ENCODE results near the gene TIGAR.
A peak's percentile ranks its signal among the peaks of the same experiment; 100 is the strongest.

TIGAR gene

GRCh38 chr12:4274396-4275015 lies 46.5 kb upstream of the TIGAR start:
- Histone ChIP-seq H3K4me3 (ENCODE audit: low read depth, low read length) (no peak overlapping the region), H3K27me3 (peaks cover 80% of the 10 kb centered on the region)

GRCh38 chr12:4275016-4275869 lies 45.8 kb upstream of the TIGAR start:
- no peak for TF ChIP-seq CTCF (IDR thresholded peaks at IDR 0.05; ENCODE audit: low read depth, low read length)
- no peak for DNase-seq
- Histone ChIP-seq H3K27me3 (peaks cover 77% of the 10 kb centered on the region), H3K9me3 (no peaks in the 10 kb centered on the region), H3K4me1 (no peaks in the 10 kb centered on the region), H3K4me3 (ENCODE audit: low read depth, low read length) (no peak overlapping the region), H3K36me3 (no peaks in the 10 kb centered on the region)

More at GRCh38 chr12:4274396-4275015, 46.5 kb upstream of the TIGAR start:
- DNase-seq, result no peak
- TF ChIP-seq CTCF (IDR thresholded peaks at IDR 0.05; ENCODE audit: low read depth, low read length), result no peak
- no peaks in the 10 kb centered on the region; the same call in 1 of the 2 replicates for H3K9me3 ChIP-seq
- no peaks in the 10 kb centered on the region for H3K4me1 ChIP-seq
- H3K36me3 ChIP-seq, result no peaks in the 10 kb centered on the region

GRCh38 chr12:4275870-4276301 lies 45.1 kb upstream of the TIGAR start:
- Histone ChIP-seq H3K27me3 (peaks cover 73% of the 10 kb centered on the region), H3K36me3 (no peaks in the 10 kb centered on the region), H3K4me3 (ENCODE audit: low read depth, low read length) (no peak overlapping the region), H3K9me3 (no peaks in the 10 kb centered on the region), H3K4me1 (no peaks in the 10 kb centered on the region)
- no peak for TF ChIP-seq CTCF (IDR thresholded peaks at IDR 0.05; ENCODE audit: low read depth, low read length)
- no peak for DNase-seq

GRCh38 chr12:4276524-4277204 lies 44.3 kb upstream of the TIGAR start:
- no peak overlapping the region for H3K4me3 ChIP-seq (ENCODE audit: low read depth, low read length)
- H3K27me3 ChIP-seq, result peaks cover 65% of the 10 kb centered on the region

GRCh38 chr12:4277205-4277543 lies 43.8 kb upstream of the TIGAR start:
- H3K27me3 ChIP-seq, result peaks cover 63% of the 10 kb centered on the region
- no peak for TF ChIP-seq CTCF (IDR thresholded peaks at IDR 0.05; ENCODE audit: low read depth, low read length)
- no peak overlapping the region for H3K4me3 ChIP-seq (ENCODE audit: low read depth, low read length)
- no peak for DNase-seq
- H3K9me3 ChIP-seq, result no peaks in the 10 kb centered on the region
- H3K36me3 ChIP-seq, result no peaks in the 10 kb centered on the region
- no peaks in the 10 kb centered on the region for H3K4me1 ChIP-seq

More at GRCh38 chr12:4276524-4277204, 44.3 kb upstream of the TIGAR start:
- no peaks in the 10 kb centered on the region for H3K36me3 ChIP-seq
- no peaks in the 10 kb centered on the region for H3K9me3 ChIP-seq
- H3K4me1 ChIP-seq, result no peaks in the 10 kb centered on the region
- peak; percentile 95 for TF ChIP-seq CTCF (IDR thresholded peaks at IDR 0.05; ENCODE audit: low read depth, low read length)
- DNase-seq, result peak; percentile 82
